Nephron progenitor cell (in vitro differentiated cells): ENCODE measurements around the gene TAB2.
"Not testable (repeated sequence)": the region's sequence is repeated elsewhere in the genome, so short reads cannot be mapped to it uniquely, and the experiment has no call there.

Experiments used
- DNase-seq: peaks from one replicate; pipeline ENCODE4 v3.0.0; 2021
- H3K27ac Mint-ChIP-seq: 2 replicates; pipeline ENCODE4 v1.8.0; 2021; ENCODE audit warnings: mild to moderate bottlenecking, moderate library complexity, mixed read lengths
- H3K27me3 Mint-ChIP-seq: 2 replicates; pipeline ENCODE4 v1.8.0; 2021; ENCODE audit warnings: mild to moderate bottlenecking, low read depth, mixed read lengths; ENCODE audit not compliant: poor library complexity
- H3K36me3 Mint-ChIP-seq: 2 replicates; pipeline ENCODE4 v1.8.0; 2021; ENCODE audit warnings: low read depth, mixed read lengths
- H3K4me1 Mint-ChIP-seq: 2 replicates; pipeline ENCODE4 v1.8.0; 2021; ENCODE audit warnings: mixed read lengths
- H3K4me3 Mint-ChIP-seq: 2 replicates; pipeline ENCODE4 v1.8.0; 2021; ENCODE audit warnings: mild to moderate bottlenecking, moderate library complexity, mixed read lengths
- H3K9me3 Mint-ChIP-seq: 2 replicates; pipeline ENCODE4 v1.8.0; 2021; ENCODE audit warnings: mild to moderate bottlenecking, moderate library complexity, mixed read lengths
- TF ChIP-seq, protein P1 (sequence below): fragments of 200-600 bp; sonication (generic); IDR thresholded peaks from 2 replicates; pipeline ENCODE4 v1.5.0; 2021; ENCODE audit warnings: antibody characterized with exemption

The TAB2 gene

DNA sequence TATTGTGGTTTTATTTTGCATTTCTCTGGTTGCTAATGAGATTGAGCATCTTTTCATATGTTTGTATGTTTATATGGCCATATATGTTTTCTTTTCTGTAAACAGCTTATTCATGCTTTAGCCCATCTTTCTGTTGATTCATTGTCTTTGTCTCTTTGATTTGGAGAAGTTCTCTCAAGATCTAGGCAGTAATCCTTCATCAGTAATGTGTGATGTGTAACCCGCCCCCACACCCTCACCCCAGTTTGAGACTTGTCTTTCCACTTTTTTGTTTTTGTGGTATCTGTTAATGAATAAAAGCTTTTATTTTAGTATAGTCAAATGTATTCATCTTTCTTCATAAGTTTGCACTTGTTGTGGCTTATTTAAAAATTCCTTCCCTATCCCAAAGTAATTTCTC, 141.3 kb downstream of the TAB2 start:
- H3K36me3 Mint-ChIP-seq = no peaks in the 10 kb centered on the region
- peaks cover 21% of the 10 kb centered on the region for H3K4me1 Mint-ChIP-seq
- H3K9me3 Mint-ChIP-seq = no peaks in the 10 kb centered on the region
- no peak overlapping the region for H3K27ac Mint-ChIP-seq
- DNase-seq = no peak
- TF ChIP-seq, protein P1, sequence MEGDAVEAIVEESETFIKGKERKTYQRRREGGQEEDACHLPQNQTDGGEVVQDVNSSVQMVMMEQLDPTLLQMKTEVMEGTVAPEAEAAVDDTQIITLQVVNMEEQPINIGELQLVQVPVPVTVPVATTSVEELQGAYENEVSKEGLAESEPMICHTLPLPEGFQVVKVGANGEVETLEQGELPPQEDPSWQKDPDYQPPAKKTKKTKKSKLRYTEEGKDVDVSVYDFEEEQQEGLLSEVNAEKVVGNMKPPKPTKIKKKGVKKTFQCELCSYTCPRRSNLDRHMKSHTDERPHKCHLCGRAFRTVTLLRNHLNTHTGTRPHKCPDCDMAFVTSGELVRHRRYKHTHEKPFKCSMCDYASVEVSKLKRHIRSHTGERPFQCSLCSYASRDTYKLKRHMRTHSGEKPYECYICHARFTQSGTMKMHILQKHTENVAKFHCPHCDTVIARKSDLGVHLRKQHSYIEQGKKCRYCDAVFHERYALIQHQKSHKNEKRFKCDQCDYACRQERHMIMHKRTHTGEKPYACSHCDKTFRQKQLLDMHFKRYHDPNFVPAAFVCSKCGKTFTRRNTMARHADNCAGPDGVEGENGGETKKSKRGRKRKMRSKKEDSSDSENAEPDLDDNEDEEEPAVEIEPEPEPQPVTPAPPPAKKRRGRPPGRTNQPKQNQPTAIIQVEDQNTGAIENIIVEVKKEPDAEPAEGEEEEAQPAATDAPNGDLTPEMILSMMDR = no peak
- H3K4me3 Mint-ChIP-seq = no peak overlapping the region
- peaks cover 24% of the 10 kb centered on the region for H3K27me3 Mint-ChIP-seq

GRCh38 chr6:149459761-149460160, 142.2 kb downstream of the TAB2 start:
- no peak overlapping the region for H3K27ac Mint-ChIP-seq
- no peaks in the 10 kb centered on the region for H3K36me3 Mint-ChIP-seq
- TF ChIP-seq, protein P1 = no peak
- no peak for DNase-seq
- H3K27me3 Mint-ChIP-seq = peaks cover 29% of the 10 kb centered on the region
- H3K4me1 Mint-ChIP-seq = peaks cover 26% of the 10 kb centered on the region
- no peaks in the 10 kb centered on the region for H3K9me3 Mint-ChIP-seq
- no peak overlapping the region for H3K4me3 Mint-ChIP-seq

GRCh38 chr6:149460249-149460648, 142.7 kb downstream of the TAB2 start:
- DNase-seq, H3K4me3 Mint-ChIP-seq, H3K9me3 Mint-ChIP-seq, H3K27ac Mint-ChIP-seq, H3K36me3 Mint-ChIP-seq: not testable (repeated sequence)
- Mint-ChIP-seq H3K27me3 (peaks cover 26% of the 10 kb centered on the region), H3K4me1 (peaks cover 26% of the 10 kb centered on the region)
